GM12875 (cell line): ENCODE results near the gene LRRC51.

Experiments used
- H3K4me3 ChIP-seq: one replicate; pipeline ENCODE4 v1.5.1; 2011; ENCODE audit warnings: low read depth, low read length, control low read depth
- CTCF ChIP-seq: IDR thresholded peaks from 2 replicates; pipeline ENCODE4 v1.5.1; 2011; ENCODE audit warnings: low read depth, mild to moderate bottlenecking, control low read depth, inconsistent platforms, low read length, moderate library complexity, borderline replicate concordance; ENCODE audit not compliant: insufficient read depth

The LRRC51 gene

DNA sequence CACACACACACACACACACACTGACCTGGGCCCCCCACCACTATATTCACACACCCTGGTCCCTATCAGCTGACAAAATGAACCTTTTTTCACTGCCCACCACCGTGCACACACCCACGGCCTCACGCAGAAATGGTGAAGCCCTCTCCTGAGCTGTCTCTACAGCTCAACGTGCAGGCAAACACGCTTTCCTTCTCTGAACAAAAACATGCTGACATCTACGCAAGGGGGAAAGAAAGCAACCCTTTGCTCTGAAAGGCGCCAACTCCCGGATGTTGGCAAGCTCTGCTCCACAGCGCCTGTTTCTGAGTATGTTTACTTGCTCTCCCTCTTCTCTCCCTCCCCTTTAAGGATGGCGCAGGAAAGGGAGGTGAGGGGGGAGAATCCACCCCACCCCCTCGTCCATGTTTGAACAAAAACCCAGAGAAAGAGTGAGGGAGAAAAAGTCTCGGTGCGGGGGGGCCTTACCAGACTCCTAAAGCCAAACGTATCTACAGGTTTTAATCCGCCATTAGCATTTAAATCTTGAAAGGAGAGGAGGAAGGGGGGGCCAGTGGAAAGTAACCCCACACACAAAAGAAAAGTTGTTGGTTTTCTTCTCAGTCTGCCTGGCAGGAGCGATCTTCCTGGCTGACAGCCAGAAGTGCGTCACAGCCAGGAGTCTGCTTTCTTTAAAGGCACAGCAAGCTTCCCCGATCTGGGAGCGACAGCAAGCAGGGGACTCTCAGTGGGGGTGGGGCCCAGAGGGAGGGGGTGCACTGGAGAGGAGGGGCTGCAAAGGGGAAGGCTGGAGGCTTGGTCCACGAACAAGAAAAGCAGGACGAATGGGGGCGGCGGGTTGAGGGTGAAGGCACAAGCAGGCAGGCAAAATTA lies 39.9 kb upstream of the LRRC51 start:
- H3K4me3 ChIP-seq = peak overlapping the region; percentile 56
- TF ChIP-seq CTCF = no peak

DNA sequence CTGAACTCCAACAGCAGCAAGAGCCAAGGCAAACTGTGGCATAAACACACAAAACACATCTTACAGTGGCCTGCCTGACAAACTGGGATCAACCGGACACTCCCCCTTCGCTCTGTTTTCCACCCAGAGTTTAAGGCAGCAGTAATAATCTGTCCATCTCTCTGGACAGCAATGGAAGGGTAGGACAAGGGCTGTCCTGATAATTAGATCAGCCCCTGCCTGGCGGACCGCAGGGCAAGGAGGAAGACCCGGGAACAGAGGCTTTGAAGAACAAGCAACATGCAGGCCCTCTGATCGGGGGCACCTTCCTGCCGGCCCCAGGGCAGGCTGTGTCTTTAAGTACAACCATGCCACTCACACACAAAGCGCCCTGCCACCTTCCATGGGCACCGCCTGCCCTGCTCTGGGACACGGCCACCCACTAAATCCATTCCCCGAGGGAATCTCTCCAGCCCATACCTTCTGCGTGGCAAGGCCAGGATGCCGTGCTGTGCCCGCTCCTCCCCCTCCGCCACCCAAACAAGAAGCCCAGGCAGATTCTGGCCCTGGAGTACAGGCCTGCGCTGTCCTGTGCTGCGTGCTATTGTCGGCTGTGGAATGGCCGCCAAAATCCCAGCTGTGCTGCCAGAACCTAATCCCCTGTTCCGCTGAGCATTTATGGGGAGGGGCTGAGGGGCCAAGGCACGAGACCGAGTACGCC lies 39.1 kb upstream of the LRRC51 start:
- no peak for TF ChIP-seq CTCF
- H3K4me3 ChIP-seq = peak overlapping the region; percentile 56

- TF ChIP-seq CTCF = no peak
- H3K4me3 ChIP-seq = peak overlapping the region; percentile 56
These were observed 38.4 kb upstream of the LRRC51 start for GRCh38 chr11:72042064-72042745.

DNA sequence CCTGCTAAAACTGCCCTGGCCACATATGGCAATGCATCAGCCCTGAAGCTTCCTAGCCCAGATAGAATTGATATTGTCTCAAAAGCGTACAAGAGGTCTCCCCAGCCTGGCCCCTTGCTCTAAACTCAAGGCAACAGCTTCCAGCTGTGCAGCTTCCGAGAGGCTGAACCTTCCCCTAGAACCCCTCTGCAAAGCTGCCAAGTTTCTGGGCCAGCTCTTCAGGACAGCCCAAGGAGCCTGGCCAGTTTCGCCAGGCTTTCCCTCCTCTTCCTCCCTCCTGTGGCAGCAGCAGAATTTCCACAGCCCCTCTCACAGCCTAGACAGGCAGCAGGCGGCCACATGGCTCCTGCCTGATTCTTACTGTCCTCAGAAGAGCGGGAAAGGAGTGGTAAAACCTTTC lies 34.8 kb upstream of the LRRC51 start:
- H3K4me3 ChIP-seq = no peak overlapping the region
- TF ChIP-seq CTCF = no peak

DNA sequence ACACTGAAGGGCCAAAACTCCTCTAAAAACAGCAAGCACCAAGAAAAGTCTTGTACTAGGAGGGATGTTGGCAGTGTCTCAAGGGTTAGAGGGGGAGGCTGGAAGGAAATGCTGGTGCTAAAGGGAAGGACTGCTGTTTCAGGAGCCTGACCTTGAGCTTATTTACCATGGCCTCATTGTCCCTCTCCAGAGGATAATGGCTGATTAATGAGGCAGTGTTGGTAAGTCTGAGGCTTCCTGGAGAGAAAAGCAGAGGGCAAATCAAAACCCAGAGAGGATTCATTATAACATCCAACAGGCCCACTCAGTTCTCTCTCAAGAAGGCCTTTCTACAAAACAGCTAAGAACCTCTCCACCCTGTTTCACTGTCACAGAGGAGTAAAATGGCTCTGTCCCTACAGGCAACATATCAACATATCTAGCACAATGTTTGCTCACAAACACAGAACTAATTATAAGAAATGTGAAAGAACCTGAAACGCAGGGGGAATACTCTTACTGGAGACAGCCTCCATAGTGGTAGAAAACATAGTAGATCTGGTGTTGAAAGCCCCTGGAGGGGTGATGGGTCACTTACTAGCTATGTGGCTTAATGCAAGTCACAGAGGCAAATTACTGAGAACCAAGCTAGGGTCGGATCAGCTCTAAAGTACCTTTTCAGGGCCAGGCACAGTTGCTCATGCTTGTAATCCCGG lies 31.7 kb upstream of the LRRC51 start:
- no peak for TF ChIP-seq CTCF
- no peak overlapping the region for H3K4me3 ChIP-seq

DNA sequence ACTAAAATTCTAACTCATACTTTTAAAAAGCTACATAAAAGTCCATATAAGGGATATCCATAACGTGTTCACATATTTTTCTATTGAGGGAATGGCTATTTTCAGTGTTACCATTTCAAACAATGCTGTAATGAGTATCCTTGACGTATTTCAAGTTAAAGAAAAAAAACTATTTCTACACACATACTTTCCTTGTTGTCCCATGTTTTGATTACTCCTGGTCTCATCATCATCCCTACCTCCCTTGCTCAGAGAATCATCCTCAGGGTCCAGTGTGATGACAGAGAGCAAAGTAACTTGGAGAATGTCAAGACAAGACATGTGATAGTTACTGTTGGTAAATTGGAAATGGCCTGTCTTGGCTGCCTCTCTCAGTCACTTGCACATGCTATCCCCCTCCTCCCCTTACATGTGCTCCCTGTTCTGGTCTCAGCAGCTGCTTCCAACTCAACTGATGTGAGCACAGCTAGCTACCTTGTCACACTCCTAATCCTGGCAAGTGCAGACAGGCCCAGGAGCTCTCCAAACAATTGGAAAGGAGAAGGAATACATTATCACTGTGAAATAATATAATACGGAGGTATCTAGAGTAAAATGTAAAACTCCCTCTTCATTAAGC lies 22.1 kb upstream of the LRRC51 start:
- no peak for TF ChIP-seq CTCF
- H3K4me3 ChIP-seq = no peak overlapping the region
